ENCODE results near the gene LDHD.
"Not testable (repeated sequence)": the region's sequence is repeated elsewhere in the genome, so short reads cannot be mapped to it uniquely, and the experiment has no call there.

The LDHD gene

GRCh38 chr16:75092777-75093176 is 23.8 kb downstream of the LDHD start:
- Histone ChIP-seq H3K4me2 (ENCODE audit: low read length) (no peak overlapping the region), H3K4me1 (ENCODE audit: low read length) (no peaks in the 10 kb centered on the region), H2AFZ (ENCODE audit: low read depth, low read length) (no peak overlapping the region), H3K27me3 (ENCODE audit: low read depth, low read length) (no peaks in the 10 kb centered on the region), H3K36me3 (replicated peaks; ENCODE audit: low read depth, low read length) (no peaks in the 10 kb centered on the region), H3K79me2 (ENCODE audit: low read length) (no peaks in the 10 kb centered on the region), H3K27ac (ENCODE audit: low read length) (no peak overlapping the region), H3K9me3 (ENCODE audit: insufficient read depth, low read length) (no peaks in the 10 kb centered on the region), H3K9ac (ENCODE audit: low read length) (no peak overlapping the region), H4K20me1 (ENCODE audit: insufficient read depth, low read length) (no peaks in the 10 kb centered on the region; the same call in 1 of the 2 replicates), H3K4me3 (ENCODE audit: low read length) (no peak overlapping the region)
- TF ChIP-seq CTCF (IDR thresholded peaks at IDR 0.05; ENCODE audit: low read depth, low read length), result no peak
- no peak for TF ChIP-seq EZH2phosphoT487 (IDR thresholded peaks at IDR 0.05; ENCODE audit: low read depth)

DNA sequence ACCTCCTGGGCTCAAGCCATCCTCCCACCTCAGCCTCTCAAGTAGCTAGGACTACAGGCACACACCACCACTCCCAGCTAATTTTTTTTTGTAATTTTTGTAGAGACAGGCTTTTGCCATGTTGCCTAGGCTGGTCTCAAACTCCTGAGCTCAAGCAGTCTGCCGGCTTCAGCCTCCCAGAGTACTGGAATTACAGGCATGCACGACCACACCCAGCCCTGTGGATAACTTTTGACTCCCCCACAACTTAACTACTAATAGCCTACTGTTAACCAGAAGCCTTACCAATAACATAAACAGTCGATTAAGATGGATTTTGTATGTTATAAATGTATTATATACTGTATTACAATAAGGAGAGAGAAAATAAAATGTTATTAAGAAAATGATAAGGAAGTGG is 25.0 kb downstream of the LDHD start:
- H3K27me3 ChIP-seq (ENCODE audit: low read depth, low read length); H4K20me1 ChIP-seq (ENCODE audit: insufficient read depth, low read length); H3K4me3 ChIP-seq (ENCODE audit: low read length); H3K36me3 ChIP-seq (replicated peaks; ENCODE audit: low read depth, low read length); H3K4me2 ChIP-seq (ENCODE audit: low read length); H3K4me1 ChIP-seq (ENCODE audit: low read length); H3K9me3 ChIP-seq (ENCODE audit: insufficient read depth, low read length); H3K9ac ChIP-seq (ENCODE audit: low read length); H3K79me2 ChIP-seq (ENCODE audit: low read length); H2AFZ ChIP-seq (ENCODE audit: low read depth, low read length); H3K27ac ChIP-seq (ENCODE audit: low read length): not testable (repeated sequence)

DNA sequence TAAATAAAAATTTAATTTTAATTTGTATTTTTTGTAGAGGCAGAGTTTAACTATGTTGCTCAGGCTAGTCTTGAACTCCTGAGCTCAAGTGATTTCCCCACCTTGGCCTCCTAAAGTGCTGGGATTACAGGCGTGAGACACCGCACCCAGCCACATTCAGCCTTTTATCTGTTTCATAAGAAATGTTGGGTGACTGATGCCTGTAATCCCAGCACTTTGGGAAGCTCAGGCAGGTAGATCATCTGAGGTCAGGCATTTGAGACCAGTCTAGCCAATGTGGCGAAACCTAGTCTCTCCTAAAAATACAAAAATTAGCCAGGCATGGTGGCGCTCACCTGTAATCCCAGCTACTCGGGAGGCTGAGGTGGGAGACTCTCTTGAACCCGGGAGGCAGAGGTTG is 25.7 kb downstream of the LDHD start:
- H3K9ac ChIP-seq (ENCODE audit: low read length); H3K79me2 ChIP-seq (ENCODE audit: low read length); H3K27me3 ChIP-seq (ENCODE audit: low read depth, low read length); H3K36me3 ChIP-seq (replicated peaks; ENCODE audit: low read depth, low read length); H3K4me1 ChIP-seq (ENCODE audit: low read length); H4K20me1 ChIP-seq (ENCODE audit: insufficient read depth, low read length); H2AFZ ChIP-seq (ENCODE audit: low read depth, low read length); H3K4me2 ChIP-seq (ENCODE audit: low read length); H3K4me3 ChIP-seq (ENCODE audit: low read length); H3K9me3 ChIP-seq (ENCODE audit: insufficient read depth, low read length); H3K27ac ChIP-seq (ENCODE audit: low read length): not testable (repeated sequence)

- no peaks in the 10 kb centered on the region for H3K9me3 ChIP-seq (ENCODE audit: insufficient read depth, low read length)
- no peak overlapping the region for H3K27ac ChIP-seq (ENCODE audit: low read length)
- TF ChIP-seq CTCF (IDR thresholded peaks at IDR 0.05; ENCODE audit: low read depth, low read length) (no peak), EZH2phosphoT487 (IDR thresholded peaks at IDR 0.05; ENCODE audit: low read depth) (no peak)
- no peak overlapping the region for H2AFZ ChIP-seq (ENCODE audit: low read depth, low read length)
- H3K36me3 ChIP-seq (replicated peaks; ENCODE audit: low read depth, low read length), result no peaks in the 10 kb centered on the region
- no peaks in the 10 kb centered on the region; the same call in 1 of the 2 replicates for H4K20me1 ChIP-seq (ENCODE audit: insufficient read depth, low read length)
- H3K4me2 ChIP-seq (ENCODE audit: low read length), result no peak overlapping the region
- H3K9ac ChIP-seq (ENCODE audit: low read length), result no peak overlapping the region
- H3K27me3 ChIP-seq (ENCODE audit: low read depth, low read length), result no peaks in the 10 kb centered on the region
- H3K79me2 ChIP-seq (ENCODE audit: low read length), result no peaks in the 10 kb centered on the region
- H3K4me1 ChIP-seq (ENCODE audit: low read length), result no peaks in the 10 kb centered on the region
- no peak overlapping the region for H3K4me3 ChIP-seq (ENCODE audit: low read length)
These were observed 26.9 kb downstream of the LDHD start for GRCh38 chr16:75089486-75090202.

- no peak overlapping the region for H3K27ac ChIP-seq (ENCODE audit: low read length)
- H3K4me2 ChIP-seq (ENCODE audit: low read length), result no peak overlapping the region
- H3K79me2 ChIP-seq (ENCODE audit: low read length), result no peaks in the 10 kb centered on the region
These were observed 27.6 kb downstream of the LDHD start for GRCh38 chr16:75088934-75089333.

More at GRCh38 chr16:75088934-75089333, 27.6 kb downstream of the LDHD start:
- Histone ChIP-seq H3K27me3 (ENCODE audit: low read depth, low read length) (no peaks in the 10 kb centered on the region), H3K36me3 (replicated peaks; ENCODE audit: low read depth, low read length) (no peaks in the 10 kb centered on the region), H2AFZ (ENCODE audit: low read depth, low read length) (no peak overlapping the region), H4K20me1 (ENCODE audit: insufficient read depth, low read length) (no peaks in the 10 kb centered on the region; the same call in 1 of the 2 replicates), H3K4me1 (ENCODE audit: low read length) (no peaks in the 10 kb centered on the region), H3K4me3 (ENCODE audit: low read length) (no peak overlapping the region), H3K9me3 (ENCODE audit: insufficient read depth, low read length) (no peaks in the 10 kb centered on the region), H3K9ac (ENCODE audit: low read length) (no peak overlapping the region)
- TF ChIP-seq CTCF (IDR thresholded peaks at IDR 0.05; ENCODE audit: low read depth, low read length) (no peak), EZH2phosphoT487 (IDR thresholded peaks at IDR 0.05; ENCODE audit: low read depth) (no peak)
